GM23338 (cell line): ENCODE results near the gene JMJD1C.

Experiments
- CREB1 ChIP-seq: fragments of 250-450 bp; sonication (Bioruptor Pico); IDR thresholded peaks from 2 replicates; pipeline ENCODE4 v1.5.0; 2020; ENCODE audit warnings: low read depth, mild to moderate bottlenecking, moderate library complexity
- EZH2 ChIP-seq: fragments of 200-600 bp; sonication (generic); IDR thresholded peaks from one replicate; pipeline ENCODE4 v1.8.0; 2017; ENCODE audit warnings: antibody characterized with exemption, mild to moderate bottlenecking, low read depth; ENCODE audit not compliant: unreplicated experiment
- EZH2phosphoT487 ChIP-seq: fragments of 200-600 bp; sonication (generic); IDR thresholded peaks from one replicate; pipeline ENCODE4 v1.8.1; 2018; ENCODE audit warnings: antibody characterized with exemption; ENCODE audit not compliant: unreplicated experiment
- JUNB ChIP-seq: IDR thresholded peaks from one replicate; pipeline ENCODE4 v1.6.1; 2016; ENCODE audit warnings: antibody characterized with exemption; ENCODE audit not compliant: unreplicated experiment
- NANOG ChIP-seq: IDR thresholded peaks from 2 replicates; pipeline ENCODE4 v1.6.1; 2016; ENCODE audit warnings: antibody characterized with exemption, borderline replicate concordance
- POLR2AphosphoS5 ChIP-seq: IDR thresholded peaks from 2 replicates; pipeline ENCODE4 v1.6.1; 2016; ENCODE audit warnings: antibody characterized with exemption, low read depth
- STAT1 ChIP-seq: IDR thresholded peaks from one replicate; pipeline ENCODE4 v1.6.1; 2016; ENCODE audit warnings: antibody characterized with exemption; ENCODE audit not compliant: unreplicated experiment
- ZNF114 ChIP-seq: fragments of 250-450 bp; sonication (Bioruptor Pico); IDR thresholded peaks from 2 replicates; pipeline ENCODE4 v1.5.0; 2020; ENCODE audit warnings: mild to moderate bottlenecking, moderate library complexity
- ZNF331 ChIP-seq: fragments of 250-450 bp; sonication (Bioruptor Pico); IDR thresholded peaks from 2 replicates; pipeline ENCODE4 v1.5.0; 2020; ENCODE audit warnings: low read depth, mild to moderate bottlenecking, moderate library complexity
- TF ChIP-seq, protein P1 (sequence below): IDR thresholded peaks from one replicate; pipeline ENCODE4 v1.6.1; 2018; ENCODE audit warnings: antibody characterized with exemption; ENCODE audit not compliant: unreplicated experiment
- TF ChIP-seq, protein P2 (sequence below), 2 experiments: fragments of 200-600 bp in 1 of 2; sonication (generic) in 1 of 2; conservative IDR thresholded peaks; 2 replicates each; pipeline versions ENCODE4 v1.5.1 to v1.6.1; 2016 to 2017; ENCODE audit warnings: antibody characterized with exemption in 2 of 2, low read depth in 2 of 2, mild to moderate bottlenecking in 2 of 2, moderate library complexity in 1 of 2

DNA sequence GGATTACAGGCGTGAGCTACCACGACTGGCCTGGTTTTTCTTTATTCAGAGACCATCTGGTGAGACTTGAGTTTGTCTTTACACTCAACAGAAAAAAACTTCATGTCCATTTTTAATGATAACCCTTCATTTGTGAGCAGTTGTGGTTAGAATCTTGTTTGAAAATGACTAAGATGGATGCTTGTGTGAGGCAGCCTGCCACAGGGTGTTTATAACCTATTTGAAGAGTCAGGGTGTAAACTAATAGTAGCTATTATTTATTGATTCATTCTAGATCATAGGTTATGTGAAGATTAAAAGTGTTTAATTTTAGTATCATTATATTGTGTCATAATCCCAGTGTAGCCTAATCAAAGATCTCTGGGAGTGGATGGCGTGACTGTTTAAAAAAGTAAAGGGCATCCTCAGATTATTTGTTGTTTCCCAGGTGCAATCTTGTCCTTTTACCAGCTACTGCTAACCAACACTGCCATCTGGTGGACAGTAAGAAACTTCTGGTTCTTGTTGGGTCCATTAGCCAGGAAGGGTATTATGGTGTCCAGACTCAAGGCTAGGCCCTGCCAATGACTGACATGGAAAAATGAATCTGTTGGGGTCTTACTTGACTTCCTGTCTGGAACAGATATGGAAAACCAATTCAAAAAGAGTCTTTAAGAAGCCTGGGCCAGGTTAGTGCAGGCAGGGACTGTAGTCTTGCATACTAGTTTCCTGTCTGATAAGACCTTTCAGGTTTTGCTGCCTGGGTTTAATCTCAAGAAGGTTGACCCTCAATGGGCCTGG is 307.7 kb downstream of the JMJD1C start:
- TF ChIP-seq, protein P1, sequence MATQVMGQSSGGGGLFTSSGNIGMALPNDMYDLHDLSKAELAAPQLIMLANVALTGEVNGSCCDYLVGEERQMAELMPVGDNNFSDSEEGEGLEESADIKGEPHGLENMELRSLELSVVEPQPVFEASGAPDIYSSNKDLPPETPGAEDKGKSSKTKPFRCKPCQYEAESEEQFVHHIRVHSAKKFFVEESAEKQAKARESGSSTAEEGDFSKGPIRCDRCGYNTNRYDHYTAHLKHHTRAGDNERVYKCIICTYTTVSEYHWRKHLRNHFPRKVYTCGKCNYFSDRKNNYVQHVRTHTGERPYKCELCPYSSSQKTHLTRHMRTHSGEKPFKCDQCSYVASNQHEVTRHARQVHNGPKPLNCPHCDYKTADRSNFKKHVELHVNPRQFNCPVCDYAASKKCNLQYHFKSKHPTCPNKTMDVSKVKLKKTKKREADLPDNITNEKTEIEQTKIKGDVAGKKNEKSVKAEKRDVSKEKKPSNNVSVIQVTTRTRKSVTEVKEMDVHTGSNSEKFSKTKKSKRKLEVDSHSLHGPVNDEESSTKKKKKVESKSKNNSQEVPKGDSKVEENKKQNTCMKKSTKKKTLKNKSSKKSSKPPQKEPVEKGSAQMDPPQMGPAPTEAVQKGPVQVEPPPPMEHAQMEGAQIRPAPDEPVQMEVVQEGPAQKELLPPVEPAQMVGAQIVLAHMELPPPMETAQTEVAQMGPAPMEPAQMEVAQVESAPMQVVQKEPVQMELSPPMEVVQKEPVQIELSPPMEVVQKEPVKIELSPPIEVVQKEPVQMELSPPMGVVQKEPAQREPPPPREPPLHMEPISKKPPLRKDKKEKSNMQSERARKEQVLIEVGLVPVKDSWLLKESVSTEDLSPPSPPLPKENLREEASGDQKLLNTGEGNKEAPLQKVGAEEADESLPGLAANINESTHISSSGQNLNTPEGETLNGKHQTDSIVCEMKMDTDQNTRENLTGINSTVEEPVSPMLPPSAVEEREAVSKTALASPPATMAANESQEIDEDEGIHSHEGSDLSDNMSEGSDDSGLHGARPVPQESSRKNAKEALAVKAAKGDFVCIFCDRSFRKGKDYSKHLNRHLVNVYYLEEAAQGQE = no peak
- no peak for TF ChIP-seq POLR2AphosphoS5
- TF ChIP-seq, protein P2, sequence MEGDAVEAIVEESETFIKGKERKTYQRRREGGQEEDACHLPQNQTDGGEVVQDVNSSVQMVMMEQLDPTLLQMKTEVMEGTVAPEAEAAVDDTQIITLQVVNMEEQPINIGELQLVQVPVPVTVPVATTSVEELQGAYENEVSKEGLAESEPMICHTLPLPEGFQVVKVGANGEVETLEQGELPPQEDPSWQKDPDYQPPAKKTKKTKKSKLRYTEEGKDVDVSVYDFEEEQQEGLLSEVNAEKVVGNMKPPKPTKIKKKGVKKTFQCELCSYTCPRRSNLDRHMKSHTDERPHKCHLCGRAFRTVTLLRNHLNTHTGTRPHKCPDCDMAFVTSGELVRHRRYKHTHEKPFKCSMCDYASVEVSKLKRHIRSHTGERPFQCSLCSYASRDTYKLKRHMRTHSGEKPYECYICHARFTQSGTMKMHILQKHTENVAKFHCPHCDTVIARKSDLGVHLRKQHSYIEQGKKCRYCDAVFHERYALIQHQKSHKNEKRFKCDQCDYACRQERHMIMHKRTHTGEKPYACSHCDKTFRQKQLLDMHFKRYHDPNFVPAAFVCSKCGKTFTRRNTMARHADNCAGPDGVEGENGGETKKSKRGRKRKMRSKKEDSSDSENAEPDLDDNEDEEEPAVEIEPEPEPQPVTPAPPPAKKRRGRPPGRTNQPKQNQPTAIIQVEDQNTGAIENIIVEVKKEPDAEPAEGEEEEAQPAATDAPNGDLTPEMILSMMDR (conservative IDR thresholded peaks at IDR 0.05; ENCODE audit: low read depth in 2 of 2) = peak; percentile 87 to 95
- no peak for TF ChIP-seq EZH2phosphoT487
- no peak for TF ChIP-seq ZNF114 (CRISPR knock-in tag)
- TF ChIP-seq EZH2 = no peak
- no peak for TF ChIP-seq JUNB
- no peak for TF ChIP-seq STAT1
- no peak for TF ChIP-seq NANOG
- no peak for TF ChIP-seq CREB1
- no peak for TF ChIP-seq ZNF331 (CRISPR knock-in tag)
